Ishikawa (cell line): ENCODE data around the gene SLC6A19.

Source experiments
- EP300 ChIP-seq: IDR thresholded peaks from 2 replicates; pipeline ENCODE4 v1.6.1; 2012; ENCODE audit warnings: borderline replicate concordance
- RAD21 ChIP-seq: IDR thresholded peaks from 2 replicates; pipeline ENCODE4 v1.6.1; 2012; ENCODE audit warnings: low read depth
- TCF12 ChIP-seq: IDR thresholded peaks from 2 replicates; pipeline ENCODE4 v1.6.1; 2012; ENCODE audit warnings: low read depth
- TEAD4 ChIP-seq: IDR thresholded peaks from 2 replicates; pipeline ENCODE4 v1.6.1; 2012
- YY1 ChIP-seq: IDR thresholded peaks from 2 replicates; pipeline ENCODE4 v1.6.1; 2012; ENCODE audit warnings: low read depth
- ZBTB7A ChIP-seq: IDR thresholded peaks from 2 replicates; pipeline ENCODE4 v1.6.1; 2012; ENCODE audit warnings: low read depth
- TF ChIP-seq, protein P1 (sequence below): IDR thresholded peaks from 2 replicates; pipeline ENCODE4 v1.6.1; 2012

GRCh38 chr5:1243487-1244130 is 42.2 kb downstream of the SLC6A19 start:
- no peak for TF ChIP-seq RAD21
- TF ChIP-seq, protein P1, sequence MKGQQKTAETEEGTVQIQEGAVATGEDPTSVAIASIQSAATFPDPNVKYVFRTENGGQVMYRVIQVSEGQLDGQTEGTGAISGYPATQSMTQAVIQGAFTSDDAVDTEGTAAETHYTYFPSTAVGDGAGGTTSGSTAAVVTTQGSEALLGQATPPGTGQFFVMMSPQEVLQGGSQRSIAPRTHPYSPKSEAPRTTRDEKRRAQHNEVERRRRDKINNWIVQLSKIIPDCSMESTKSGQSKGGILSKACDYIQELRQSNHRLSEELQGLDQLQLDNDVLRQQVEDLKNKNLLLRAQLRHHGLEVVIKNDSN = no peak
- no peak for TF ChIP-seq TCF12
- TF ChIP-seq ZBTB7A = no peak
- TF ChIP-seq EP300 = no peak
- TF ChIP-seq TEAD4 = no peak
- TF ChIP-seq YY1 = no peak
